Psoas muscle (tissue), 8 donors: Measurements from ENCODE around the gene JMJD1C. TPM values are rescaled to one million over a fixed set of nuclear protein-coding genes. Genes with fewer than 3 reads are reported as not detected.

ENCODE experiments used
- ATAC-seq, 4 donors: fragments of 200-7000 bp; cut with Tn5 transposase; one replicate each; pipeline ENCODE4 v1.9.1; 2020; ENCODE audit warnings: moderate library complexity in 3 of 4, mild to moderate bottlenecking in 2 of 4
- DNase-seq, 2 donors: peaks; one replicate each; pipeline ENCODE4 v3.0.0-alpha.2; 2020
- H3K27ac ChIP-seq: fragments of 200-600 bp; one replicate; pipeline ENCODE4 v1.8.0; 2022
- H3K27me3 ChIP-seq, 3 donors: fragments of 200-600 bp in 1 of 3; one replicate each; pipeline versions ENCODE4 v1.6.1 to v1.8.0; 2013 to 2022; ENCODE audit warnings: low read length in 2 of 3, mild to moderate bottlenecking in 2 of 3, moderate library complexity in 1 of 3; ENCODE audit not compliant: insufficient read depth in 3 of 3
- H3K36me3 ChIP-seq, 2 donors: fragments of 200-600 bp in 1 of 2; one replicate each; pipeline versions ENCODE4 v1.6.1 to v1.8.0; 2013 to 2022; ENCODE audit warnings: low read depth in 1 of 2, mild to moderate bottlenecking in 1 of 2, moderate library complexity in 1 of 2; ENCODE audit not compliant: insufficient read depth in 1 of 2
- H3K4me1 ChIP-seq: fragments of 200-600 bp; one replicate; pipeline ENCODE4 v1.8.0; 2022
- H3K4me3 ChIP-seq: fragments of 200-600 bp; one replicate; pipeline ENCODE4 v1.8.0; 2022; ENCODE audit warnings: mild to moderate bottlenecking
- H3K9me3 ChIP-seq: fragments of 200-600 bp; one replicate; pipeline ENCODE4 v1.8.0; 2022
- CTCF ChIP-seq: fragments of 200-600 bp; IDR thresholded peaks from one replicate; pipeline ENCODE4 v1.8.0; 2022; ENCODE audit warnings: antibody characterized with exemption
- WGBS, 3 donors: extraction: QIAGEN DNeasy Blood & Tissue Kit; methylation state at CpG; one replicate each; pipeline versions ENCODE4 v1.1.6 to v1.1.7; 2013; 5-methylcytosine and 5-hydroxymethylcytosine counted together
- intact Hi-C, 2 donors: fragments of 100-400 bp; cut with DNase I; formaldehyde crosslinking; loops; one replicate each; pipeline versions ENCODE4 v1.11.0 to v1.14.2; 2022
- polyA plus RNA-seq, 3 donors: library from polyadenylated mRNA; stranded (reverse); fragments of 200-250 nt; gene quantifications; one replicate each; pipeline ENCODE4 v1.2.3, GENCODE V29; 2013
- total RNA-seq, 4 donors: library from RNA; stranded (reverse); fragmentation: NEBNext Ultra II Directional in 2 of 4; extraction: Animal tissue kit (Norgen Biotek cat#: 25700) in 2 of 4; gene quantifications; one replicate each; pipeline versions ENCODE4 v1.2.1 to v1.2.4, GENCODE V29; 2021 to 2023
- donor health status: healthy with polysubstance abuse.
- donor health status: DM: no; HTN: no; CAD: no; lungs with moderate emphysema.
- donor health status: Bipolar disorder and iron deficiency.
- donor health status: healthy.
- donor health status: DM: yes; HTN: yes; CAD: no.
- donor health status: DM: no; HTN: no; CAD: no.
- donor health status: DM: no; HTN: no; CAD: no.
- donor health status: DM: yes; HTN: yes; CAD: no.

Gene JMJD1C
- total and polyA plus RNA-seq, 7 donors, result 17.5 to 74.4 (median 28.8) TPM

DNA sequence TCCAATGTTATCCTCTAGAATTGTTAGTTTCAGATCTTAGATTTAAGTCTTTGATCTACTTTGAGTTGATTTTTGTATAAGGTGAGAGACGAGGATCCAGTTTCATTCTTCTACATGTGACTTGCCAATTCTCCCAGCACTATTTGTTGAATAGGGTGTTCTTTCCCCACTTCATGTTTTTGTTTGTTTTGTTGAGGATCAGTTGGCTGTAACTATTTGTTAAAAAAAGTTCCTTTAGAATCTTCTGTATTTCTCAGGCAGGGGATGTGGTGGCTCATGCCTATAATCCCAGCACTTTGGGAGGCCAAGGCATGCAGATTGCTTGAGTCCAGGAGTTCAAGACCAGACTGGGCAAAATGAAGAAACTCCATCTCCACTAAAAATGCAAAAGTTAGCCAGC is 151.8 kb downstream of the JMJD1C start:
- ATAC-seq (no peak), DNase-seq (no peak)
- H3K27ac ChIP-seq, result no peak overlapping the region
- no peaks in the 10 kb centered on the region for H3K9me3 ChIP-seq
- H3K36me3 ChIP-seq, result no peaks in the 10 kb centered on the region
- no peaks in the 10 kb centered on the region for H3K27me3 ChIP-seq
- peaks cover 1% of the 10 kb centered on the region for H3K4me1 ChIP-seq
- intact Hi-C loops, result no loop called here
- no peak overlapping the region for H3K4me3 ChIP-seq
- 90 to 100% (median 96%) methylated on average over 1 of the region's 1 CpG for WGBS, 3 donors
- TF ChIP-seq CTCF, result no peak

DNA sequence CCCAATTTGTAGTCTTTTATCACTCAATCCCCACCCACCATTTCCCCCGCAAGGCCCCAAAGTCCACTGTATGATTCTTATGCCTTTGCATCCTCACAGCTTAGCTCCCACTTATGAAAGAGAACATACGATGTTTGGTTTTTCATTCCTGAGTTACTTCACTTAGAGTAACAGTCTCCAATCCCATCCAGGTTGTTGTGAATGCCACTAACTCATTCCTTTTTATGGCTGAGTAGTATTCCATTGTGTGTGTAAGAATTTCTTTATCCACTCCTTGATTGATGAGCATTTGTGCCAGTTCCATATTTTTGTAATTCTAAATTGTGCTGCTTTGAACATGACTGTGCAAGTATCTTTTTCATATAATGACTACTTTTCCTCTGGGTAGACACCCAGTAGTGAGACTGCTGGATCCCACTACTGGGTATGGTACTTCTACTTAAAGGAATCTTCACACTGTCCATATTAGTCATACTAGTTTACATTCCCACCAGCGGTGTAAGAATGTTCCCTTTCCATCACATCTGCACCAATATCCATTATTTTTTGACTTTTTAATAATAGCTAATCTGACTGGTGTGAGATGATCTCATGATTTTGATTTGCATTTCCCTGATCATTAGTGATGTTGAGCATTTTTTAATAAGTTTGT is 152.6 kb downstream of the JMJD1C start:
- intact Hi-C loops, result no loop called here
- WGBS, 3 donors, result 96 to 99% (median 97%) methylated on average over 3 of the region's 3 CpGs

GRCh38 chr10:63308628-63309027 is 157.1 kb downstream of the JMJD1C start:
- Histone ChIP-seq H3K9me3 (no peaks in the 10 kb centered on the region), H3K4me3 (no peak overlapping the region), H3K27me3 (no peaks in the 10 kb centered on the region), H3K27ac (no peak overlapping the region), H3K36me3 (no peaks in the 10 kb centered on the region), H3K4me1 (peaks cover 5% of the 10 kb centered on the region)
- intact Hi-C loops, result no loop called here
- DNase-seq (no peak), ATAC-seq (no peak)
- TF ChIP-seq CTCF, result no peak

More for the DNA sequence above, 152.6 kb downstream of the JMJD1C start:
- no peak for TF ChIP-seq CTCF
- H3K9me3 ChIP-seq, result no peaks in the 10 kb centered on the region
- no peak for ATAC-seq
- H3K4me3 ChIP-seq, result no peak overlapping the region
- H3K27ac ChIP-seq, result no peak overlapping the region
- no peaks in the 10 kb centered on the region for H3K36me3 ChIP-seq
- H3K27me3 ChIP-seq, result no peaks in the 10 kb centered on the region
- peaks cover 5% of the 10 kb centered on the region for H3K4me1 ChIP-seq
- DNase-seq, result no peak

DNA sequence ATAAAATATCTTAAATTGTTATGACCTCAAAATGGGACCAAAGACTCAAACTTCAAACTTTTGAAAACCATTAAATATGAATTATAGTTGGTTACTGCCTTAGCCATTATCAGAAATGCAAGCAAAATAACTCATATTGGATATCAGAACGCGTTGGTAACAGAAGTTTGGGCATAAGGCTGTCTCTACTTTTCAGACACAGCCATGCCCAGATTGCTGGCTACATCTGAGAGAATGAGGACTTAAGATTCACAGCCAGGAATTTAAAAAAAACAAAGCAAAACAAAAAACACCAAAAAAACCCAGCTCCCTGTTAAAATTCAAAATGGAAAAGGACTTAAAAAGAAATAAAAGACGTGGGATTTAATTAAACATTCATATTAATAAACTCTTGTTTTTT is 161.6 kb downstream of the JMJD1C start:
- Histone ChIP-seq H3K4me3 (no peak overlapping the region), H3K27me3 (no peaks in the 10 kb centered on the region), H3K9me3 (no peaks in the 10 kb centered on the region), H3K36me3 (no peaks in the 10 kb centered on the region), H3K4me1 (peaks cover 5% of the 10 kb centered on the region), H3K27ac (no peak overlapping the region)
- DNase-seq (no peak), ATAC-seq (no peak)
- no peak for TF ChIP-seq CTCF
- intact Hi-C loops, result no loop called here
- WGBS, 3 donors, result 60 to 88% (median 75%) methylated on average over 3 of the region's 3 CpGs

- Histone ChIP-seq H3K9me3 (no peaks in the 10 kb centered on the region), H3K36me3 (no peaks in the 10 kb centered on the region), H3K4me3 (no peak overlapping the region), H3K27me3 (no peaks in the 10 kb centered on the region), H3K27ac (no peak overlapping the region), H3K4me1 (no peaks in the 10 kb centered on the region)
- intact Hi-C loops, result no loop called here
- TF ChIP-seq CTCF, result no peak
- no peak for ATAC-seq
- 93 to 97% (median 93%) methylated on average over 3 of the region's 3 CpGs for WGBS, 3 donors
- DNase-seq, result no peak
Observed at GRCh38 chr10:63300801-63301200, 165.0 kb downstream of the JMJD1C start.
